ENCODE data around the gene PBX3.

PBX3 gene

GRCh38 chr9:125852386-125852785 is 105.2 kb downstream of the PBX3 start:
- DNase-seq: no peak
- intact Hi-C loops (cut with DNase I): no loop called here

- no peak for DNase-seq
- intact Hi-C loops (cut with DNase I): no loop called here
Measured at GRCh38 chr9:125854553-125855275, 107.5 kb downstream of the PBX3 start.

GRCh38 chr9:125856331-125856730 is 109.2 kb downstream of the PBX3 start:
- intact Hi-C loops (cut with DNase I): no loop called here

GRCh38 chr9:125861405-125862058 is 114.4 kb downstream of the PBX3 start:
- DNase-seq: no peak

More at GRCh38 chr9:125856331-125856730, 109.2 kb downstream of the PBX3 start:
- DNase-seq: no peak

GRCh38 chr9:125863923-125864322 is 116.8 kb downstream of the PBX3 start:
- DNase-seq: no peak
- intact Hi-C loops (cut with DNase I): no loop called here

More at GRCh38 chr9:125861405-125862058, 114.4 kb downstream of the PBX3 start:
- intact Hi-C loops (cut with DNase I): no loop called here

- intact Hi-C loops (cut with DNase I): no loop called here
- DNase-seq: no peak
Measured at GRCh38 chr9:125867751-125868415, 120.7 kb downstream of the PBX3 start.

GRCh38 chr9:125878164-125878631 is 131.0 kb downstream of the PBX3 start:
- no peak for DNase-seq
- intact Hi-C loops (cut with DNase I): no loop called here

GRCh38 chr9:125881042-125881441 is 133.9 kb downstream of the PBX3 start:
- no peak for DNase-seq
- intact Hi-C loops (cut with DNase I): no loop called here

- DNase-seq: no peak
- intact Hi-C loops (cut with DNase I): no loop called here
Measured at GRCh38 chr9:125883565-125884217, 136.5 kb downstream of the PBX3 start.

- intact Hi-C loops (cut with DNase I): no loop called here
- no peak for DNase-seq
Measured at GRCh38 chr9:125884218-125884595, 137.0 kb downstream of the PBX3 start.

- no peak for DNase-seq
- intact Hi-C loops (cut with DNase I): no loop called here
Measured at GRCh38 chr9:125885405-125886034, 138.3 kb downstream of the PBX3 start.

GRCh38 chr9:125886365-125886764 is 139.2 kb downstream of the PBX3 start:
- DNase-seq: no peak
- intact Hi-C loops (cut with DNase I): no loop called here

- no peak for DNase-seq
- intact Hi-C loops (cut with DNase I): no loop called here
Measured at GRCh38 chr9:125887172-125887571, 140.0 kb downstream of the PBX3 start.

- DNase-seq: no peak
- intact Hi-C loops (cut with DNase I): no loop called here
Measured at GRCh38 chr9:125888211-125888610, 141.0 kb downstream of the PBX3 start.

- DNase-seq: peak in 8 of 10 donors; percentile 22 to 87 (median 30)
- intact Hi-C loops (cut with DNase I): loop anchor here (1.0 kb wide), 1 partner anchor 143 kb away; no protein-coding TSS in a partner anchor
Measured at GRCh38 chr9:125889112-125889475, 141.9 kb downstream of the PBX3 start.

- intact Hi-C loops (cut with DNase I): loop anchor here (1.0 kb wide), 1 partner anchor 143 kb away; no protein-coding TSS in a partner anchor
- peak; percentile 26 to 93 (median 56) for DNase-seq
Measured at GRCh38 chr9:125889476-125890419, 142.6 kb downstream of the PBX3 start.

- intact Hi-C loops (cut with DNase I): no loop called here
- DNase-seq: no peak
Measured at GRCh38 chr9:125890826-125891225, 143.7 kb downstream of the PBX3 start.

- no peak for DNase-seq
- intact Hi-C loops (cut with DNase I): no loop called here
Measured at GRCh38 chr9:125893277-125893676, 146.1 kb downstream of the PBX3 start.

- no peak for DNase-seq
- intact Hi-C loops (cut with DNase I): no loop called here
Measured at GRCh38 chr9:125894566-125894965, 147.4 kb downstream of the PBX3 start.

Data from posterior cingulate gyrus (tissue), 11 donors.